HG02642 (cell line): ENCODE data around the gene MICAL3.
A peak's percentile ranks its signal among the peaks of the same experiment; 100 is the strongest.
"Not testable (repeated sequence)": the region's sequence is repeated elsewhere in the genome, so short reads cannot be mapped to it uniquely, and the experiment has no call there.

Experiments used
- ATAC-seq: cut with Tn5 transposase; IDR thresholded peaks from one replicate; pipeline ENCODE4 v1.9.1; 2021; ENCODE audit warnings: mild to moderate bottlenecking; ENCODE audit not compliant: unreplicated experiment, poor library complexity

MICAL3 gene

GRCh38 chr22:18024276-18024939, at the start of gene MICAL3:
MICAL3 (minus strand) TSS chr22:18024561; CDS start chr22:17906812, 117,749 bp downstream.
- ATAC-seq = peak; percentile 65

- ATAC-seq = not testable (repeated sequence)
These were observed 49.6 kb upstream of the MICAL3 start for GRCh38 chr22:18073927-18074326.

- no peak for ATAC-seq
These were observed 49.1 kb upstream of the MICAL3 start for GRCh38 chr22:18073467-18073866.

GRCh38 chr22:18071968-18072310, 47.6 kb upstream of the MICAL3 start:
- ATAC-seq = no peak

- not testable (repeated sequence) for ATAC-seq
These were observed 47.1 kb upstream of the MICAL3 start for GRCh38 chr22:18071307-18071967.

- no peak for ATAC-seq
These were observed 46.4 kb upstream of the MICAL3 start for GRCh38 chr22:18070556-18071306.

- ATAC-seq = no peak
These were observed 45.7 kb upstream of the MICAL3 start for GRCh38 chr22:18070041-18070440.

GRCh38 chr22:18069041-18069440, 44.7 kb upstream of the MICAL3 start:
- no peak for ATAC-seq

- ATAC-seq = no peak
These were observed 44.1 kb upstream of the MICAL3 start for GRCh38 chr22:18068381-18068988.

- ATAC-seq = no peak
These were observed 43.4 kb upstream of the MICAL3 start for GRCh38 chr22:18067548-18068341.

GRCh38 chr22:18067121-18067520, 42.8 kb upstream of the MICAL3 start:
- no peak for ATAC-seq

- ATAC-seq = no peak
These were observed 42.0 kb upstream of the MICAL3 start for GRCh38 chr22:18066181-18066859.

GRCh38 chr22:18065256-18065655, 40.9 kb upstream of the MICAL3 start:
- ATAC-seq = no peak

- ATAC-seq = no peak
These were observed 40.3 kb upstream of the MICAL3 start for GRCh38 chr22:18064636-18065035.

GRCh38 chr22:18063715-18064114, 39.4 kb upstream of the MICAL3 start:
- ATAC-seq = not testable (repeated sequence)

- no peak for ATAC-seq
These were observed 38.9 kb upstream of the MICAL3 start for GRCh38 chr22:18063306-18063705.

GRCh38 chr22:18062421-18062820, 38.1 kb upstream of the MICAL3 start:
- no peak for ATAC-seq

- no peak for ATAC-seq
These were observed 36.6 kb upstream of the MICAL3 start for GRCh38 chr22:18060646-18061620.
